ENCODE results near the gene CD248.

CD248 gene

DNA sequence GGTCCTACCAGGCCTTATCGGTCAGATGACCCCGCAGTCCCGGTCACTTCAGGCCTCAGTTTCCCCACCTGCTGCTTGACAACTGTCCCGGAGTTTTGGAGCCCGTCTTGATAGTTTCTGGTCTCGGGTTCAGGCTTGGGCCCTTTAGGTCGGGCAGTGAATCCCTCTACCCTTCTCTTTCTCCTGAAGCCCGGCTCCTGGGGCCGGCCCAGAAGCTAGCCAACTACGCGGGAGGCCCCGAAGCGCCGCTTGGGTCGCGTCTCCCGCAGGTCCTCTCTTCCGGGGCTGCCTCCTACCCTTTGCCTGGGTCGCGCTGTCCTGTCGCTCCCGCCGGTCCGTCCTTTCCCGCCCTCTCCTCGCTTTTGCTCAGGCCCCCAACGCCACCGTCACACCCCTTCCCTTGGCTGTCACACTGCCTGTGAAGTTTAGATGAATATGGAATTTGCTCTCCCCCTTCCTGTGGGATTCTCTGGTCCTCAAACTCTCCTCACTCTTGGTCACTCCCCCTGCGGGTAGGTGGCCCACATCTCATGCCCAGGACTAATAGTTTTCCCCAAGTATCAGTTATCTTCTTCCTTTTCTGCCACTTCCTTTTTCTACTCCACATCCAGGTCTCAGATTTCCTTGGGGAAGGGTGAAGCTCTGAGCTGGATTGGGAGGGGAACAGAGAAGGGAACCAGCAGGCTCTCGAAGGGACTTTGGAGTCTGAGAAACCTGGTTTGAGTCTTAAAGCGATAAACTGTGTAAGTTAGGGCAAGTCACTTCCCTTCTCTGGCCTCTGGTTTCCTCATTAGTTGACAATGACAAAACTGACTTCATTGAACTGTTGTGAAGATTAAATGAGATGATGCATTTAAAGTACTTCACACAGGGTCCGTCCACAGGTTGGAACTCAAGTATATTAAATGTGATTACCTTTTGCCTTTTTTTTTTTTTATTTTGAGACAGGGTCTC lies 47.6 kb downstream of the CD248 start:
- DNase-seq = no peak

DNA sequence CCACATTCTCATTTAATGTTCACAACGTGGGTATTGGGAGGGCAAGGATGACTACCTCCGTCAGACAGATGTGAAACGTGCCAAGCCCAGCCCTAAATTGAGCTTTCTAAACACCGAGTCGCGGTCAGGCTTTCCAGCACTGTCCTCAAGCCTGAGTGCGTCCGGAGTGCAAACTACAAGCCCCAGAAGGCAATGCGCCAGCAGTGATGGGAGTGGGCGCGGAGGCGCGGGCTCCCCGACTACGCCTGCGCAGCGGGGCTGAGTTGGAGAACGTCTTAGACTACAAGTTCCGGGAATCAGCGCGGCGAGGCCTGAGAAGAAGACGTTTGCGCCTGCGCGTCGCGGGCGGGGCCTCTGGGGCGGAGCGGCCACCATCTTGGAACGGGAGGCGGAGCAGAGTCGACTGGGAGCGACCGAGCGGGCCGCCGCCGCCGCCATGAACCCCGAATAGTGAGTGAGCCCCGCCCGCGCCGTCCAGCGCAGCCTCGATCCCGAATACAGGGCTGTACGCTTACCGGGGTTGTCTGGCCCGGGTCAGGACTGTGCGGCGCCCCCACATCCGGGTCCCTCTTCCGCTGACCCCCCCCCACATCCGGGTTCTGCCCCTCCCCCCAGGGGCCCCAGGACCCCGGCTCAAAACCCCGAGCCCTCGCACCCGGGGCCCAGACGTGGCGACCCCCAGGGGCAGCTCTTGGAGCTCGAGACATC lies 48.4 kb downstream of the CD248 start, which contains the start of gene RAB1B:
Gene RAB1B, plus strand, starts transcription at position 396 of the 708 bp plus-strand sequence. Its CDS starts 41 bp downstream, at position 437.
- DNase-seq = peak; percentile 99 to 100 (median 100)

DNA sequence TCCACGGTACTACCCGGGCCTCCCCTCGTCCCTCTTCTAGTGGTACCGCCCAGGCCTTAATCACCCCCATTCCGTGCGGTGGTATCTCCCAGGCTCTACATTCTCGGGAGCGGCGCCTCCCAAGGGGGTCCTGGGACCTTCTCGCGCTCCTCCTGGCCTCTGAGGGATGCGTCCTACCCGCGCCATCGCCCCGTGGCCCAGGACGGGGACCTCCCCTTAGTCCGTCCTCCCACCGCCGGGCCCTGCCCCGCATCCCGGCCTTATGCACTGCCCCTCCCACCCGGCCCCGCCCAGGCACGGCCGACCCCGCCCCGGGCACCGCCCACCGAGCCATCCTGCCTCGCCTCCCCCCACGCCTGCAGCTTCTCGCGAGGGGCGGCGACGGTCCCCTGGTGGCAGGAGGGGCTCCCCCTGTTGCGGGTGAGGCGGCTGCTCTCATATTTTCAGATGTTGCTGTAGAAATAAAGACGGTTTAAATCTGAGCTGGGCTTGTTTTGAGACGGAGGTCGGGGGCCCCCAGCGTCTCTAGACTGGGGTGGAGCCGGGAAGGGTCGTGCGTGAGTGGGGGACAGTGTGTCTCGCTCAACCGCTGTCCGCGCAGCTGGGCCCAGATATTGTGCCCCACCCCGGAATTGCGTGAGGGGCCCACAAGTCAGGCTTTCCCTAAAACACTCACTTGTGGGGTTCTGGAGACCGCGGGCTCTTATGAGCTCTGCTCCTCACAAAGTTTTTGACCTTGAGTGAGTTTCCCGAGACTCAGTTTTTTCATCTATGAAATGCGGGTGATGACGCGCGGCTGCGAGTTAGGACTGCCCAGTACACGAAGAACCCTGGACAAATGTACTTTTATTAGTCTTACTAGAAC lies 49.2 kb downstream of the CD248 start:
- peak; percentile 75 to 88 (median 80) for DNase-seq

DNA sequence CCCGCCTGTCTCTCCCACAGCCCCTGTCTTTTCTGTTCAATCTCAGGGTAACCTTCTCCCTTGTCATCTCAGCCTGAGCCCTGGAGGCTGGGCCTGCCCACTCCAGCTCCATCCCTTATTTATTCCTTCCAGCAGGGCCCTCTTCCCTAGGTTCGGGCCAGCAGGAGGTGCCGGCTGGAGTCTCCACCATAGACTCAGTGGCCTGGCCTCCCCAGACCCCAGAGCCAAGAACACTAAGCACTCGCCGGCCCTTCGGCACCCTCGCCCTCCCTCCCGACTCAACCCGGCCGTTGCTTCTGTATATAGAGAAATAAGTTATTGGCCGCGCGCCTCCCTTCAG lies 49.8 kb downstream of the CD248 start:
- DNase-seq = no peak

DNA sequence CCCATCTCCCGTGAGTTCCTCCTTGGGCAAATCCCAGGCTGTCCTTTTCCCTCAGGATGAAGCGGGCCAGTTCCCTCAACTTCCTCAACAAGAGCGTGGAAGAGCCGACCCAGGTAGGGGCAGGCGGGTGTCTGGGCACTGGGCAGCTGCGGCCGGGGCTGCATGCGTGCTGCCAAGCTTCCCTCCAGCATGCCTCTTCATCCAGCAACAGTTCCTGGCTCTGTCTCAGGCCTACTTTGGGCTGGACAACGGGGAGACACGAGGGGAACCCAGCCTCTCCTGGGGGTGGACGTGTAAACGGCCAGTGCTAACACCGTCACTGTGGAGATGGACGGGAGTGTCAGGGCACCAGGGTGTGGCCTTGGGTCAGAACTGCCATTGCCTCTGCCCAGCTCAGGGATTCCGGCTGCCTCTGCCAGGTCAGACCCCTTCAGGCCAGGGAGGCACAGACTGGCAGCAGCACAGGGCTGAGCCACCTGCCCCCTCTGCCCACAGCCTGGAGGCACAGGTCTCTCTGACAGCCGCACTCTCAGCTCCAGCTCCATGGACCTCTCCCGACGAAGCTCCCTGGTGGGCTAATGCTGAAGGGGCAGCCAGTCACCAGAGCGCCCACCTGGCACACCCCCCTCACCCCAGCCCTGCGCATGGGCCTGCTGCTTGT lies 50.3 kb downstream of the CD248 start:
- DNase-seq = no peak

DNA sequence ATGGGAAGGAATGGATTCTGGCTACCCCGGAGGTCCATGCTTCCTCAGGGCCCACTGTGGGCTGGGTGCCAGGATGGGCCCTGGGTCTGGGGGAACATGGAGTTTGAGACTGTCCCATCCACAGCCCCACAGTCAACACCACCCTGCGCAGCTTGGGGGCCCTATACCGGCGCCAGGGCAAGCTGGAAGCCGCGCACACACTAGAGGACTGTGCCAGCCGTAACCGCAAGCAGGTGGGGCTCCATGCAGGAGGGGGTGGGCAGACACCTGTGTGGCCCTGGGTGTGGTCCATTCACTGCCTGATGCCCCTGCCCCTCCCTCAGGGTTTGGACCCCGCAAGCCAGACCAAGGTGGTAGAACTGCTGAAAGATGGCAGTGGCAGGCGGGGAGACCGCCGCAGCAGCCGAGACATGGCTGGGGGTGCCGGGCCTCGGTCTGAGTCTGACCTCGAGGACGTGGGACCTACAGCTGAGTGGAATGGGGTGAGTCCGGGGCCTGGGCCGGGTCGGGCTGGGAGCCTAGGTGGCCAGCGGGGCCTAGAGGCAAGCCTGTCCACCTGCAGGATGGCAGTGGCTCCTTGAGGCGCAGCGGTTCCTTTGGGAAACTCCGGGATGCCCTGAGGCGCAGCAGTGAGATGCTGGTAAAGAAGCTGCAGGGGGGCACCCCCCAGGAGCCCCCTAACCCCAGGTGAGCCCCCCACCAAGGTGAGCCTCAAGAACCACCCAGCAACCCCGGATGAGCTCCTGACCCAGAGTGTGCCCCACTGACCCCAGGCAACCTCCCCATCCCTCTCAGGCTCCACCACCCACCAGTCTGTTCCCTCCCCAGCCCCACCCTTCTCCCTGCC lies 51.1 kb downstream of the CD248 start:
- DNase-seq = no peak

DNA sequence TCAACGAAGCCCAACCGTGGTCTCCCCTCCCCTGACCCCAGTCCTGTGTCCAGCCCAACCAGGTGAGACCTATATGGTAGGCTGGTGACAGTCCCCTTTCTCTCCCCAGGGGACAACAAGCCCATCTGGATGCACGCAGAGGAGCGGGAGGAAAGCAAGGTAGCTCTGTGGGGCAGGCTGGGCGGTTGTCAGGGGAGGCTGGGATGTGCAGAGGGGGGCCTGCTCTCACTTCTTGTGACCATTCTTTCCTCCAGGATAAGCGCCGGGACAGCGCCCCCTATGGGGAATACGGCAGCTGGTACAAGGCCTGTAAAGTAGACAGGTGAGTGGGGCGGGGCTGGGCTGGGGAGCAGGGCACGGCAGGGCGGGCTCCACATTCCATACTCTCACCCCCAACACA lies 51.9 kb downstream of the CD248 start:
- DNase-seq = peak in 1 of 5 donors; percentile 25
